ENCODE results near the gene SNF8. TPM values are rescaled to one million over a fixed set of nuclear protein-coding genes. Genes with fewer than 3 reads are reported as not detected.
A peak's percentile ranks its signal among the peaks of the same experiment; 100 is the strongest.

Gene SNF8
- total and polyA plus RNA-seq, 9 of the 15 experiments (the other 6 are each of a cell fraction or from before 2014, with no cell fraction given) = 6.9 to 149 (median 117) TPM

- TF ChIP-seq REST (IDR thresholded peaks at IDR 0.05; ENCODE audit: borderline replicate concordance) (peak; percentile 95), REST (CRISPR knock-in tag; IDR thresholded peaks at IDR 0.05; ENCODE audit: low read depth) (no peak), FOXJ3 (CRISPR knock-in tag; IDR thresholded peaks at IDR 0.05) (no peak), BRD4 (IDR thresholded peaks at IDR 0.05) (no peak; the same call in 1 of the 2 replicates), POLR2AphosphoS5 (IDR thresholded peaks at IDR 0.05; ENCODE audit: control insufficient read depth, insufficient read depth, low read depth, low read length) (peak; percentile 72; the same call in 1 of the 2 replicates), ZKSCAN1 (IDR thresholded peaks at IDR 0.05; ENCODE audit: low read depth, low read length) (peak; percentile 45; the same call in 1 of the 2 replicates), ETS2 (tag; IDR thresholded peaks at IDR 0.05; ENCODE audit: borderline replicate concordance, poor library complexity, severe bottlenecking) (no peak), ZNF740 (CRISPR knock-in tag; IDR thresholded peaks at IDR 0.05) (no peak), ZNF740 (tag; IDR thresholded peaks at IDR 0.05) (no peak), RFX7 (CRISPR knock-in tag; IDR thresholded peaks at IDR 0.05) (no peak), HLTF (IDR thresholded peaks at IDR 0.05) (no peak), ELF2 (CRISPR knock-in tag; IDR thresholded peaks at IDR 0.05) (peak; percentile 95), KAT8 (IDR thresholded peaks at IDR 0.05; ENCODE audit: low read depth) (no peak), GTF2B (IDR thresholded peaks at IDR 0.05; ENCODE audit: extremely low read depth, insufficient read length) (no peak), ETV6 (IDR thresholded peaks at IDR 0.05; ENCODE audit: borderline replicate concordance in 1 of 2, low read depth in 2 of 2, low read length in 1 of 2) (peak in 1 of 2 experiments; percentile 80; a peak in 1 of 4 replicates), ETV6 (CRISPR knock-in tag; IDR thresholded peaks at IDR 0.05; ENCODE audit: borderline replicate concordance) (no peak), MXD1 (CRISPR knock-in tag; IDR thresholded peaks at IDR 0.05; ENCODE audit: borderline replicate concordance, poor library complexity, severe bottlenecking) (no peak), TCF7 (IDR thresholded peaks at IDR 0.05; ENCODE audit: borderline replicate concordance) (peak; percentile 72), NFE2 (IDR thresholded peaks at IDR 0.05; ENCODE audit: low read depth) (no peak)
These were observed at the start of gene SNF8 (continued) for GRCh38 chr17:48944515-48945260.
